Measurements from ENCODE around the gene SPARC. TPM values are rescaled to one million over a fixed set of nuclear protein-coding genes. Genes with fewer than 3 reads are reported as not detected.

The SPARC gene
- total RNA-seq, 1 experiment from 2014 or later = 320 TPM

DNA sequence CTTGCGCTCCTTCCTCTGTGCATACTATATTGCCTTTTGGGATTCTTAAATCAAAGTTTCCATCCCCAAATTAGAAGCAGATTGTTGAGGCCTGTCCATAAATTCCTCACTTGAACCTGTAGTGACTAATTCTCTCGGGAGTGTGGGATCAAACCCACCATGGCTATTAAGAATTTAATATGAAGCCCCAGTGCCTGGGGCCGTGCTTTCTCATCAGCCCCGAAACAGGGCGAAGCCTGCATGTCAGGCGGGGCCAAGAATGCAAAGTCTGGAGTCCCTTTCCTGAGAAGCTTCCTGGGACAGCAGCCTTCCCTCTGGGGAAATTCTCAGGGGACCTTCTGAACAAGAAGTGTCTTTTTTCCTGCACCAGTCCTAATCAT is 66.3 kb downstream of the SPARC start:
- Mint-ChIP-seq H3K9me3 (no peaks in the 10 kb centered on the region), H3K4me3 (peak overlapping the region in 1 of 2 experiments; percentile 12; a peak in 1 of 5 replicates), H3K27me3 (ENCODE audit: low read depth) (peaks cover 1% of the 10 kb centered on the region; the same call in 1 of the 2 replicates), H3K36me3 (ENCODE audit: insufficient read depth in 1 of 3, low read depth in 3 of 3) (no peaks in the 10 kb centered on the region), H3K27ac (peak overlapping the region in 2 of 3 experiments; percentile 14 to 19; a peak in 2 of 7 replicates), H3K4me1 (peaks cover 49% of the 10 kb centered on the region in 2 experiments)
- no peak overlapping the region for H3T11ph ChIP-seq (ENCODE audit: low read length)
- H4K20me1 ChIP-seq (ENCODE audit: control insufficient read depth, insufficient read depth, insufficient read length) = no peaks in the 10 kb centered on the region
- H2AK5ac ChIP-seq (ENCODE audit: insufficient read length, low read length) = no peak overlapping the region
- no peaks in the 10 kb centered on the region for H3K79me2 ChIP-seq (ENCODE audit: insufficient read depth, low read length)
- H3K4ac ChIP-seq (ENCODE audit: low read depth, low read length) = no peak overlapping the region
- H2BK20ac ChIP-seq (ENCODE audit: low read depth, low read length, poor library complexity, severe bottlenecking) = no peak overlapping the region
- no peak overlapping the region for H3K23ac ChIP-seq (ENCODE audit: insufficient read length, low read depth, low read length)
- peaks cover 9% of the 10 kb centered on the region; the same call in 1 of the 2 replicates for H3K4me1 ChIP-seq (ENCODE audit: insufficient read depth, low read length)
- no peak overlapping the region for H3K56ac ChIP-seq (ENCODE audit: insufficient read length, low read depth, low read length)
- H2AFZ ChIP-seq (ENCODE audit: low read length) = no peak overlapping the region
- no peak overlapping the region for H3K14ac ChIP-seq (ENCODE audit: insufficient read depth, low read length)
- H3K79me1 ChIP-seq (ENCODE audit: insufficient read depth, low read depth, low read length, poor library complexity, severe bottlenecking) = no peaks in the 10 kb centered on the region
- no peak overlapping the region for H2BK15ac ChIP-seq (ENCODE audit: low read depth, low read length)
- no peak overlapping the region for H2BK120ac ChIP-seq (ENCODE audit: low read depth, low read length, poor library complexity, severe bottlenecking)
- H3K9ac ChIP-seq (ENCODE audit: extremely low read depth, insufficient read length, low read length) = no peak overlapping the region
- no peaks in the 10 kb centered on the region for H3K9me3 ChIP-seq (ENCODE audit: control insufficient read depth, low read depth, low read length)
- no peak overlapping the region for H2BK12ac ChIP-seq (ENCODE audit: insufficient read length, low read depth, low read length)
- H3K4me2 ChIP-seq (ENCODE audit: insufficient read depth, insufficient read length, low read length) = no peak overlapping the region
- no peak for DNase-seq
- H4K5ac ChIP-seq (ENCODE audit: insufficient read length, low read depth, low read length) = no peak overlapping the region
- H3K27ac ChIP-seq (ENCODE audit: insufficient read length, low read depth, low read length) = no peak overlapping the region
- H4K8ac ChIP-seq (replicated peaks; ENCODE audit: insufficient read length, low read depth, low read length) = no peak overlapping the region
- H3K18ac ChIP-seq (ENCODE audit: insufficient read length, low read depth, low read length) = no peak overlapping the region
- TF ChIP-seq, protein P1, sequence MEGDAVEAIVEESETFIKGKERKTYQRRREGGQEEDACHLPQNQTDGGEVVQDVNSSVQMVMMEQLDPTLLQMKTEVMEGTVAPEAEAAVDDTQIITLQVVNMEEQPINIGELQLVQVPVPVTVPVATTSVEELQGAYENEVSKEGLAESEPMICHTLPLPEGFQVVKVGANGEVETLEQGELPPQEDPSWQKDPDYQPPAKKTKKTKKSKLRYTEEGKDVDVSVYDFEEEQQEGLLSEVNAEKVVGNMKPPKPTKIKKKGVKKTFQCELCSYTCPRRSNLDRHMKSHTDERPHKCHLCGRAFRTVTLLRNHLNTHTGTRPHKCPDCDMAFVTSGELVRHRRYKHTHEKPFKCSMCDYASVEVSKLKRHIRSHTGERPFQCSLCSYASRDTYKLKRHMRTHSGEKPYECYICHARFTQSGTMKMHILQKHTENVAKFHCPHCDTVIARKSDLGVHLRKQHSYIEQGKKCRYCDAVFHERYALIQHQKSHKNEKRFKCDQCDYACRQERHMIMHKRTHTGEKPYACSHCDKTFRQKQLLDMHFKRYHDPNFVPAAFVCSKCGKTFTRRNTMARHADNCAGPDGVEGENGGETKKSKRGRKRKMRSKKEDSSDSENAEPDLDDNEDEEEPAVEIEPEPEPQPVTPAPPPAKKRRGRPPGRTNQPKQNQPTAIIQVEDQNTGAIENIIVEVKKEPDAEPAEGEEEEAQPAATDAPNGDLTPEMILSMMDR (conservative IDR thresholded peaks at IDR 0.05) = no peak
- H3K23me2 ChIP-seq (ENCODE audit: insufficient read length, low read depth, low read length, poor library complexity, severe bottlenecking) = no peaks in the 10 kb centered on the region
- WGBS (ENCODE audit: extremely low coverage, insufficient read length, low lambda C conversion rate) = no CpG with 5 or more reads among the region's 6 CpGs
- no peak overlapping the region for H4K91ac ChIP-seq (ENCODE audit: insufficient read length, low read depth, low read length)
- H2BK5ac ChIP-seq (ENCODE audit: insufficient read length, low read length) = no peak overlapping the region
- H3K27me3 ChIP-seq (ENCODE audit: insufficient read depth, low read length) = no peaks in the 10 kb centered on the region

Data from H9 (cell line).